ENCODE measurements around the gene SPEM3.

SPEM3 gene

GRCh38 chr17:7426896-7427489 is 1.7 kb upstream of the SPEM3 start:
- no peaks in the 10 kb centered on the region for H3K27me3 ChIP-seq (ENCODE audit: control insufficient read depth, insufficient read depth, low read length)

DNA sequence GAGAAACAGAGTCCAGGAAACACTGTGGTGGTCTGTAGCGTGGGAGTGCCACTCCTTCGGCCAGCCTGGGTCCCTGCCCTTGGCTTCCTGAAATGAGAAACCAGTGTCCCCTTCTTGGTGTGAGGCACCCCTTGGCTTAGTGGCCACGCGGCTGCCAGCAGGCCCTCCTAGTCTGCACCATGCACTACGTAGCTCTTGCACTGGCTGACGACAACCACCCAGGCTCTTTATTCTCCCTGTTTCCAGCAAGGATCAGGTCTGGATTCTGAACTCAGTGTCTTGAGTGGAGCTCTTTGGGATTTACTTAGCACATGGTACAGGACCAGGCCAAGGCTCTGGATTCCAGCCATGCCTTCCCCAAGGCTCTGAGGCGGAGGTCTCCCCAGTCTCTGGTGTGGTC is 1.1 kb upstream of the SPEM3 start:
- H3K36me3 ChIP-seq (ENCODE audit: control insufficient read depth, insufficient read depth, low read length), result no peaks in the 10 kb centered on the region
- no peaks in the 10 kb centered on the region for H3K9me3 ChIP-seq (ENCODE audit: control insufficient read depth, insufficient read depth, low read length)
- H3K4me3 ChIP-seq (ENCODE audit: low read depth, low read length), result no peak overlapping the region
- no peaks in the 10 kb centered on the region for H3K27me3 ChIP-seq (ENCODE audit: control insufficient read depth, insufficient read depth, low read length)
- no peaks in the 10 kb centered on the region for H3K4me1 ChIP-seq (ENCODE audit: control insufficient read depth, insufficient read depth, low read length)
- H3K9ac ChIP-seq (ENCODE audit: low read depth, low read length), result no peak overlapping the region

More at GRCh38 chr17:7426896-7427489, 1.7 kb upstream of the SPEM3 start:
- no peaks in the 10 kb centered on the region for H3K9me3 ChIP-seq (ENCODE audit: control insufficient read depth, insufficient read depth, low read length)
- no peaks in the 10 kb centered on the region for H3K36me3 ChIP-seq (ENCODE audit: control insufficient read depth, insufficient read depth, low read length)
- H3K9ac ChIP-seq (ENCODE audit: low read depth, low read length), result no peak overlapping the region
- no peaks in the 10 kb centered on the region for H3K4me1 ChIP-seq (ENCODE audit: control insufficient read depth, insufficient read depth, low read length)
- no peak overlapping the region for H3K4me3 ChIP-seq (ENCODE audit: low read depth, low read length)

DNA sequence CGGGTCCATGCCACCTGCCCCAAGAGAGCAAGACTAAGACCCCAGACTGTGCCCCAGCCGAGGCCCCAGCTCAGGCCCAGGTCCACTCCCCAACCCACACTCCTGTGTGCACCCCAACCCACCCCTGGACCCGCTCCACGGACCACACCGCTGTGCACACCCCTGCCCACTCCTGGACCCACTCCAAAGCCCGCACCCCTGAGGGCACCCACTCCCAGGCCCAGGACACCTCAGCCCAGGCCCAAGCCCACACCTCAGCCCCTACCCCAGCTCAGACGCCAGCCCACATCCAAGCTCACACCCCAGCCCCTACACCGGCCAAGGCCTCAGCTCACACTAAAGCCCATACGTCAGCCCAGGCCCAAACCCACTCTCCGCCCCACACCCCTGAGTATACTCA is 1.1 kb downstream of the SPEM3 start:
- H3K36me3 ChIP-seq (ENCODE audit: control insufficient read depth, insufficient read depth, low read length), result no peaks in the 10 kb centered on the region
- H3K9me3 ChIP-seq (ENCODE audit: control insufficient read depth, insufficient read depth, low read length), result no peaks in the 10 kb centered on the region
- H3K27me3 ChIP-seq (ENCODE audit: control insufficient read depth, insufficient read depth, low read length), result no peaks in the 10 kb centered on the region
- H3K4me3 ChIP-seq (ENCODE audit: low read depth, low read length), result no peak overlapping the region
- H3K9ac ChIP-seq (ENCODE audit: low read depth, low read length), result no peak overlapping the region
- no peaks in the 10 kb centered on the region for H3K4me1 ChIP-seq (ENCODE audit: control insufficient read depth, insufficient read depth, low read length)

- Histone ChIP-seq H3K36me3 (ENCODE audit: control insufficient read depth, insufficient read depth, low read length) (no peaks in the 10 kb centered on the region), H3K27me3 (ENCODE audit: control insufficient read depth, insufficient read depth, low read length) (no peaks in the 10 kb centered on the region), H3K9ac (ENCODE audit: low read depth, low read length) (no peak overlapping the region), H3K9me3 (ENCODE audit: control insufficient read depth, insufficient read depth, low read length) (no peaks in the 10 kb centered on the region), H3K4me3 (ENCODE audit: low read depth, low read length) (no peak overlapping the region), H3K4me1 (ENCODE audit: control insufficient read depth, insufficient read depth, low read length) (no peaks in the 10 kb centered on the region)
These were observed 2.6 kb downstream of the SPEM3 start for GRCh38 chr17:7431231-7431630.

DNA sequence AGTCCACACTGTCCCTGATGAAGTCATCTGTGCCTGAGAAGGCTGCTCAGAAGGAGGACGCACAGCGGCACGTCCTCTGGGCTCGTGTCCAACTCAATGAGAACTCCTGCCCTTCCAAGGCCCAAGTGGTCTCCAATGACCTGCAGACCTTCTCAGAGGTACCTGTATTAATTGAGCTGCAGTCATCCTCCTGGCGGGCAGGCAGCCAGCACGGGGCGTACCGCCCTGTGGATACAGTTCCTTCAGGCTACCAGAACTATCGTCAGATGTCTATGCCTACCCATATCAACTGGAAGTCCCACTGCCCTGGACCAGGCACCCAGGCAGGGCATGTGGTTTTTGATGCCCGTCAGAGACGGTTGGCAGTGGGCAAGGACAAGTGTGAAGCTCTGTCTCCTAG is 3.6 kb downstream of the SPEM3 start:
- Histone ChIP-seq H3K9me3 (ENCODE audit: control insufficient read depth, insufficient read depth, low read length) (no peaks in the 10 kb centered on the region), H3K27me3 (ENCODE audit: control insufficient read depth, insufficient read depth, low read length) (no peaks in the 10 kb centered on the region), H3K9ac (ENCODE audit: low read depth, low read length) (no peak overlapping the region), H3K4me3 (ENCODE audit: low read depth, low read length) (no peak overlapping the region), H3K36me3 (ENCODE audit: control insufficient read depth, insufficient read depth, low read length) (no peaks in the 10 kb centered on the region), H3K4me1 (ENCODE audit: control insufficient read depth, insufficient read depth, low read length) (no peaks in the 10 kb centered on the region)

DNA sequence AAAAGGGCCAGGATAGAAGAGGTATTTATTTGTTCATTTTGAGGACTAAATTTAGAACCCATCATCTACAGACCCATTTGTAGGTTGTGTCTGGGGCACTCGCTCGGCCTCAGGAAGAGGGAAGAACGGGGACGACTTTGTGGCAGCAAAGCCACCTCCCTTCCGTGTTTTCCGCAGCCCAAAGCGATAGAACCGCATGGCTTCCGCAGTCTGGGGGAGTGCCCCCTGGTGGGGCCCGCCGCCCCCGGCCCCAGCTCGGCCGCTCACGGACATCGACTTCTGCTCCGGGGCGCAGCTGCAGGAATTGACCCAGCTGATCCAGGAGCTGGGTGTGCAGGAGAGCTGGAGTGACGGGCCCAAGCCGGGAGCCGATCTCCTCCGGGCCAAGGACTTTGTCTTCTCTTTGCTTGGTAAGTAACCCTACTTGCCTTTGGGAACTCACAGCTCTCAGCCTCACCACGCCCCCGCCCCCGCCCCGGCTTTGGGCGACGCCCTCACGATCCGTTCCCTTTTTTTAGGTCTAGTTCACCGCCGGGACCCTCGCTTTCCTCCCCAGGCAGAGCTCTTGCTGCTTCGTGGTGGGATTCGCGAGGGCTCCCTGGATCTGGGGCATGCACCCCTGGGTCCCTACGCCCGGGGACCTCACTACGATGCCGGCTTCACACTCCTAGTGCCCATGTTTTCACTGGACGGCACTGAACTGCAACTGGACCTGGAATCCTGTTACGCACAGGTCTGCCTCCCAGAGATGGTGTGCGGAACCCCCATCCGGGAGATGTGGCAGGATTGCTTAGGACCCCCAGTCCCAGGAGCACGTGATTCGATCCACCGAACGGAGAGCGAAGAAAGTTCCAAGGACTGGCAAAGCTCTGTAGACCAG is 7.3 kb downstream of the SPEM3 start:
- Histone ChIP-seq H3K36me3 (ENCODE audit: control insufficient read depth, insufficient read depth, low read length) (no peaks in the 10 kb centered on the region), H3K4me3 (ENCODE audit: low read depth, low read length) (peak overlapping the region; percentile 63), H3K4me1 (ENCODE audit: control insufficient read depth, insufficient read depth, low read length) (peaks cover 7% of the 10 kb centered on the region), H3K9ac (ENCODE audit: low read depth, low read length) (peak overlapping the region; percentile 37), H3K9me3 (ENCODE audit: control insufficient read depth, insufficient read depth, low read length) (no peaks in the 10 kb centered on the region), H3K27me3 (ENCODE audit: control insufficient read depth, insufficient read depth, low read length) (peaks cover 10% of the 10 kb centered on the region)

DNA sequence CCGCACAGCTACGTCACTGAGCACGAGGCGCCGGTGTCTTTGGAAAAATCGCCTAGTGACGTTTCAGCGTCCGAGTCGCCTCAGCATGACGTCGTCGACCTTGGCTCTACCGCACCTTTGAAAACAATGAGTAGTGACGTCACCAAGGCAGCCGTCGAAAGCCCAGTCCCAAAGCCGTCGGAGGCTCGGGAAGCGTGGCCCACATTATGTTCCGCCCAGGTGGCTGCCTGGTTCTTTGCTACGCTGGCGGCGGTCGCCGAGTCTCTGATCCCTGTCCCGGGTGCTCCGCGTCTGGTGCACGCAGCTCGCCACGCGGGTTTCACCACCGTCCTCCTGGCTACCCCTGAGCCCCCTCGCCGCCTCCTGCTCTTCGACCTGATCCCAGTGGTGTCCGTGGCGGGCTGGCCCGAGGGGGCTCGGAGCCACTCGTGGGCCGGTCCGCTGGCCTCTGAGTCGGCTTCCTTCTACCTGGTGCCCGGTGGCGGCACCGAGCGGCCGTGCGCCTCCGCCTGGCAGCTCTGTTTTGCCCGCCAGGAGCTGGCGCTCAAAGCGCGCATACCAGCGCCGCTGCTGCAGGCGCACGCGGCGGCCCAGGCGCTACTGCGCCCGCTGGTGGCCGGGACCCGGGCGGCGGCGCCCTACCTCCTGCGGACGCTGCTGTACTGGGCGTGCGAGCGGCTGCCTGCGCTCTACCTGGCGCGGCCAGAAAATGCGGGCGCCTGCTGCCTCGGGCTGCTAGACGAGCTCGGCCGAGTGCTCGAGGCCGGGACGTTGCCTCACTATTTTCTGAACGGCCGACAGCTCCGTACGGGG is 8.1 kb downstream of the SPEM3 start:
- H3K9ac ChIP-seq (ENCODE audit: low read depth, low read length), result no peak overlapping the region
- peaks cover 11% of the 10 kb centered on the region for H3K4me1 ChIP-seq (ENCODE audit: control insufficient read depth, insufficient read depth, low read length)
- H3K9me3 ChIP-seq (ENCODE audit: control insufficient read depth, insufficient read depth, low read length), result no peaks in the 10 kb centered on the region
- H3K4me3 ChIP-seq (ENCODE audit: low read depth, low read length), result peak overlapping the region; percentile 63
- no peaks in the 10 kb centered on the region for H3K36me3 ChIP-seq (ENCODE audit: control insufficient read depth, insufficient read depth, low read length)
- H3K27me3 ChIP-seq (ENCODE audit: control insufficient read depth, insufficient read depth, low read length), result peaks cover 12% of the 10 kb centered on the region

DNA sequence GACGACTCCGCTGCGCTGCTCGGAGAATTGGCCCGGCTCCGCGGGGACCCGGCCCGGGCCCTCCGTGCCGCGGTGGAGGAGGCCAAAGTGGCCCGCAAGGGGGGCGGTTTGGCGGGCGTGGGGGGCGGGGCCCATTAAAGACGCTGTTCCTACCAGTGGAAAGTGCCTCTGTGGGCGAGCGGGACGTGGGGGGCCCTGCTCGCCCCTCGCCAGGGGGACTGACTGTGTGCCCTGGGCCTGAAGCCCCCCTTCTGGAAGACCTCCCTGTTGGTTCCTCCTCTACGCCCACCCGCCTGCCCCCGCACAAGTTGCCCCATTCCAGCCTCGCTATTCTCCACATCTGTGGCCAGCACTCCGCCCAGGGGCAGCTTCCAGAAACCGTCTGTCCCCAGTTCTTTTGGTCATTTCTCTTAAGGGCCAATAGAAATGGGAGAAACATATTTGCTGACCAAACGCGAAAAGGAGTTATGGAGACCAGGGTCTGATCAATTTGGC is 8.8 kb downstream of the SPEM3 start:
- H3K9ac ChIP-seq (ENCODE audit: low read depth, low read length), result no peak overlapping the region
- H3K36me3 ChIP-seq (ENCODE audit: control insufficient read depth, insufficient read depth, low read length), result no peaks in the 10 kb centered on the region
- H3K27me3 ChIP-seq (ENCODE audit: control insufficient read depth, insufficient read depth, low read length), result peaks cover 14% of the 10 kb centered on the region
- H3K4me1 ChIP-seq (ENCODE audit: control insufficient read depth, insufficient read depth, low read length), result peaks cover 11% of the 10 kb centered on the region
- H3K4me3 ChIP-seq (ENCODE audit: low read depth, low read length), result peak overlapping the region; percentile 63
- H3K9me3 ChIP-seq (ENCODE audit: control insufficient read depth, insufficient read depth, low read length), result no peaks in the 10 kb centered on the region

DNA sequence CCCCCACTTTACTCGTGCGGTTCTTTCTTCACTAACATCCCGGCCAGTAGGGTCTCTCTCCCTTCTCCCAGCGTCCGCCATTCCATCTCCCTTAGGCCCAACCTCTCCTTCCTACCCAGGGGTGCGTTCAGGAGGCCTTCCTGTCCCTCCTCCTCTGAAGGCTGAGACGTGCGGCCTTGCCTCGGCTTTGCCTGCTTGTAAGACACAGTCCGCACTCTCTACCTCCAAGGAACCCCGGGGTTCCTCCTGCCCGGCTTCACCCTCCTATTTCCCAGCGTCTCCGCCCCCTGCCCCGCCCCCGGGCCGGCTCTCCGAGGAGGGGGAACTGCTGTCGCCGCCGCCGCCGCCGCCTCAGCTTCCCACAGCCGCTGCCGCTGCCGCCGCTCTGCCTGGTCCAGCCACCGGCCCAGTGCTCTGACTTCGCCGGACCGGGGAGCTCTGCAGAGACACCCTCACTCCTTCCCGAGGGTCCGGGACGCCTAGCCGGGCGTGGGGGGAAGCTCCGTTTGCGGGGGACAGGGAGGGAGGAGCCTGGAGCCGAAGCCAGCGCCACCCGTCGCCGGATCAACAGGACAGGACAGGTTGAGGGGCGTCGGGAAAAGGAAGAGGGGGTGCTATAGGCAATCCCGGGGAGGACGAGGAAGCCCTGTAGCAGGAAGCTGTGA is 9.4 kb downstream of the SPEM3 start:
- Histone ChIP-seq H3K9me3 (ENCODE audit: control insufficient read depth, insufficient read depth, low read length) (no peaks in the 10 kb centered on the region), H3K4me1 (ENCODE audit: control insufficient read depth, insufficient read depth, low read length) (peaks cover 11% of the 10 kb centered on the region), H3K9ac (ENCODE audit: low read depth, low read length) (no peak overlapping the region), H3K36me3 (ENCODE audit: control insufficient read depth, insufficient read depth, low read length) (peaks cover 2% of the 10 kb centered on the region), H3K27me3 (ENCODE audit: control insufficient read depth, insufficient read depth, low read length) (peaks cover 14% of the 10 kb centered on the region), H3K4me3 (ENCODE audit: low read depth, low read length) (peak overlapping the region; percentile 87)

DNA sequence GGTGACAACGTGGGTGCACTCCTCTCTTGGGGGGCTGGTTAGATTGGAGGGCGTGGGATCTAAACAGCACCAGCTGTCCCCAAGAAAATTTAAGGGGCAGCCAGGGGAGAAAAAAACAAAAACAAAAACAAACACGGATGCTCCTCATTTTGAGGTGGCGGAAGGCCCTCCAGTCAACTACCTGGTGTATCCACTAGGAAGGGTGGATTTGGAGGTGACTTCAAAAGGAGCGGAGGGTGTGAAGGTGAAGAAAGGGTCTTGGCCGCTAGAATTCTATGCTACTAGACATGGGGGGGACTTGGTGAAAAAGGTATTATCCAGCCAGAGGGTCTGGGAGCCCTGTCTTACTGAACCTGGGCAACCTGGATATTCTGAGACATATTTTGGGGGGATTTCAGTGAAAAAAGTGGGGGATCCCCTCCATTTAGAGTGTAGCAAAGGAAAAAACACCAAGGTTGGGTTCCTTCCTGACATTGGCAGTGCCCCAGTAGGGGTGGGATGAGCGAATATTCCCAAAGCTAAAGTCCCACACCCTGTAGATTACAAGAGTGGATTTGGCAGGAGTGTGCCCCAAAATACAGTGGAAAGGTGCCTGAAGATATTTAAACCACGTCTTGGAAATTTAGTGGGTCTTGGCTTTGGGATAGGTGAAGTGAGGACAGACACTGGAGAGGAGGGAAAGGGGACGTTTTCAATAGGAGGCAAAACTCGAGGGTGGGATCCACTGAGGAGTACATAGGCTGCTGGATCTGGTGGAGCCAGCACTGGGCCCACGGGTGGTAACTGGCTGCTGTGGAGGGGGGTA is 10.2 kb downstream of the SPEM3 start:
- Histone ChIP-seq H3K36me3 (ENCODE audit: control insufficient read depth, insufficient read depth, low read length) (peaks cover 2% of the 10 kb centered on the region), H3K4me1 (ENCODE audit: control insufficient read depth, insufficient read depth, low read length) (peaks cover 11% of the 10 kb centered on the region), H3K27me3 (ENCODE audit: control insufficient read depth, insufficient read depth, low read length) (peaks cover 19% of the 10 kb centered on the region), H3K4me3 (ENCODE audit: low read depth, low read length) (peak overlapping the region; percentile 87), H3K9me3 (ENCODE audit: control insufficient read depth, insufficient read depth, low read length) (no peaks in the 10 kb centered on the region), H3K9ac (ENCODE audit: low read depth, low read length) (no peak overlapping the region)
